HG02610 (cell line): ENCODE measurements around the gene CD72.

Experiments
- ATAC-seq: cut with Tn5 transposase; IDR thresholded peaks from one replicate; pipeline ENCODE4 v1.9.1; 2021; ENCODE audit warnings: mild to moderate bottlenecking, moderate library complexity; ENCODE audit not compliant: unreplicated experiment

The CD72 gene

GRCh38 chr9:35560625-35561337, 57.4 kb downstream of the CD72 start:
- no peak for ATAC-seq
